Neural progenitor cell (in vitro differentiated cells): ENCODE data around the gene CCDC8. TPM values are rescaled to one million over a fixed set of nuclear protein-coding genes. Genes with fewer than 3 reads are reported as not detected.
A peak's percentile ranks its signal among the peaks of the same experiment; 100 is the strongest.

ENCODE experiments used
- DNase-seq: peaks from one replicate; pipeline ENCODE4 v3.0.0-alpha.2; 2016; ENCODE audit warnings: low spot score
- H2AFZ ChIP-seq: fragments of 200-600 bp; sonication (generic); replicated peaks from 2 replicates; pipeline ENCODE4 v1.6.1; 2016; ENCODE audit warnings: antibody characterized with exemption
- H3F3A ChIP-seq: fragments of 200-600 bp; sonication (generic); 2 replicates; pipeline ENCODE4 v1.6.1; 2016; ENCODE audit warnings: antibody characterized with exemption, low read depth
- H3K27ac ChIP-seq: fragments of 200-600 bp; sonication (generic); 2 replicates; pipeline ENCODE4 v1.5.1; 2016; ENCODE audit warnings: mild to moderate bottlenecking
- H3K27me3 ChIP-seq: fragments of 200-600 bp; sonication (generic); 2 replicates; pipeline ENCODE4 v1.6.1; 2016; ENCODE audit warnings: mild to moderate bottlenecking, moderate library complexity
- H3K36me3 ChIP-seq: fragments of 200-600 bp; sonication (generic); 2 replicates; pipeline ENCODE4 v1.5.1; 2016
- H3K4me1 ChIP-seq: fragments of 200-600 bp; sonication (generic); 2 replicates; pipeline ENCODE4 v1.6.1; 2016; ENCODE audit warnings: mixed run types
- H3K4me2 ChIP-seq: fragments of 200-600 bp; sonication (generic); 2 replicates; pipeline ENCODE4 v1.6.1; 2016
- H3K4me3 ChIP-seq: fragments of 200-600 bp; sonication (generic); 2 replicates; pipeline ENCODE4 v1.5.1; 2016
- H3K79me2 ChIP-seq: fragments of 200-600 bp; sonication (generic); 2 replicates; pipeline ENCODE4 v1.6.1; 2016; ENCODE audit warnings: low read depth
- H3K9ac ChIP-seq: fragments of 200-600 bp; sonication (generic); 2 replicates; pipeline ENCODE4 v1.6.1; 2016
- H3K9me3 ChIP-seq: fragments of 200-600 bp; sonication (generic); 2 replicates; pipeline ENCODE4 v1.5.1; 2016; ENCODE audit warnings: low read depth
- H4K20me1 ChIP-seq: fragments of 200-600 bp; sonication (generic); 2 replicates; pipeline ENCODE4 v1.6.1; 2016; ENCODE audit warnings: low read depth
- H3K27ac Mint-ChIP-seq: 3 replicates; pipeline ENCODE4 v1.8.0; 2021; ENCODE audit warnings: mixed read lengths
- H3K27me3 Mint-ChIP-seq: 2 replicates; pipeline ENCODE4 v1.8.0; 2022; ENCODE audit warnings: low read depth, mild to moderate bottlenecking, inconsistent platforms, moderate library complexity, mixed read lengths; ENCODE audit not compliant: insufficient read depth
- H3K36me3 Mint-ChIP-seq: 3 replicates; pipeline ENCODE4 v1.8.0; 2021; ENCODE audit warnings: mixed read lengths
- H3K4me1 Mint-ChIP-seq: 3 replicates; pipeline ENCODE4 v1.8.0; 2021; ENCODE audit warnings: mixed read lengths
- H3K4me3 Mint-ChIP-seq: 3 replicates; pipeline ENCODE4 v1.8.0; 2021; ENCODE audit warnings: mild to moderate bottlenecking, moderate library complexity, mixed read lengths
- H3K9me3 Mint-ChIP-seq: 3 replicates; pipeline ENCODE4 v1.8.0; 2020; ENCODE audit warnings: mixed read lengths
- EZH2 ChIP-seq: fragments of 200-600 bp; sonication (generic); IDR thresholded peaks from 2 replicates; pipeline ENCODE4 v1.6.1; 2017; ENCODE audit warnings: antibody characterized with exemption, mild to moderate bottlenecking, moderate library complexity
- EZH2phosphoT487 ChIP-seq: fragments of 200-600 bp; sonication (generic); IDR thresholded peaks from 2 replicates; pipeline ENCODE4 v1.6.1; 2017; ENCODE audit warnings: antibody characterized with exemption
- total RNA-seq: library from RNA; depleted of rRNA; stranded (reverse); fragments of >200 nt; gene quantifications from 2 replicates; pipeline ENCODE4 v1.2.3, GENCODE V29; 2015; ENCODE audit warnings: low replicate concordance
- TF ChIP-seq, protein P1 (sequence below): fragments of 200-600 bp; sonication (generic); IDR thresholded peaks from 2 replicates; pipeline ENCODE4 v1.5.1; 2017; ENCODE audit warnings: antibody characterized with exemption, mild to moderate bottlenecking

CCDC8 gene
- total RNA-seq, 1 donor from 2014 or later: 2.8 TPM

DNA sequence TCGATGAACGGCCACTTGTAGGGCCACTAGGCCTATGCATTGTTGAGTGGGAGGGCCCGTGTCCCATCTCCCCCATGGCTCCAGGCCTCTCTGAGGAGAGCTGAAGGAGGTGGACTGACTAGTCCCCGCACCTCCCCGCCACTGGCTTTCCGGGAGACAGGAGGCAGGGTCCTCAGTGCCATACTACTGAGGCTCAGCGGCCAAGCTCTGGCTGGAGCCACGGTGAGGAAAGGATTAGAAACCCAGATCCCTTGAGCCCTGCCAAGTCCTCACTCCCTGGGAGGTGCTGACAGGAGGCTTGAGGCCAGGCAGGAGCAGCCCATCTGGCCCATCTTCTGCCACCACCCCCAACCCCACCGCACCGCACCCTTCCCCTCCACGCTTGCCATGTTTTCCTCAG is 29.0 kb downstream of the CCDC8 start:
- no peaks in the 10 kb centered on the region for H3K27me3 ChIP-seq
- H3K27ac ChIP-seq: no peak overlapping the region
- peaks cover 23% of the 10 kb centered on the region for H3K79me2 ChIP-seq
- peaks cover 7% of the 10 kb centered on the region for H3K9me3 Mint-ChIP-seq
- peaks cover 11% of the 10 kb centered on the region for H3K36me3 ChIP-seq
- H3K4me3 Mint-ChIP-seq: no peak overlapping the region
- H3K9ac ChIP-seq: no peak overlapping the region
- DNase-seq: no peak
- no peaks in the 10 kb centered on the region for H3F3A ChIP-seq
- H3K9me3 ChIP-seq: peaks cover 4% of the 10 kb centered on the region
- peaks cover 55% of the 10 kb centered on the region for H3K36me3 Mint-ChIP-seq
- H3K4me2 ChIP-seq: no peak overlapping the region
- no peaks in the 10 kb centered on the region for H3K4me1 Mint-ChIP-seq
- H4K20me1 ChIP-seq: no peaks in the 10 kb centered on the region
- H3K27me3 Mint-ChIP-seq: peaks cover 4% of the 10 kb centered on the region
- no peak for TF ChIP-seq EZH2phosphoT487
- no peak for TF ChIP-seq EZH2
- TF ChIP-seq, protein P1, sequence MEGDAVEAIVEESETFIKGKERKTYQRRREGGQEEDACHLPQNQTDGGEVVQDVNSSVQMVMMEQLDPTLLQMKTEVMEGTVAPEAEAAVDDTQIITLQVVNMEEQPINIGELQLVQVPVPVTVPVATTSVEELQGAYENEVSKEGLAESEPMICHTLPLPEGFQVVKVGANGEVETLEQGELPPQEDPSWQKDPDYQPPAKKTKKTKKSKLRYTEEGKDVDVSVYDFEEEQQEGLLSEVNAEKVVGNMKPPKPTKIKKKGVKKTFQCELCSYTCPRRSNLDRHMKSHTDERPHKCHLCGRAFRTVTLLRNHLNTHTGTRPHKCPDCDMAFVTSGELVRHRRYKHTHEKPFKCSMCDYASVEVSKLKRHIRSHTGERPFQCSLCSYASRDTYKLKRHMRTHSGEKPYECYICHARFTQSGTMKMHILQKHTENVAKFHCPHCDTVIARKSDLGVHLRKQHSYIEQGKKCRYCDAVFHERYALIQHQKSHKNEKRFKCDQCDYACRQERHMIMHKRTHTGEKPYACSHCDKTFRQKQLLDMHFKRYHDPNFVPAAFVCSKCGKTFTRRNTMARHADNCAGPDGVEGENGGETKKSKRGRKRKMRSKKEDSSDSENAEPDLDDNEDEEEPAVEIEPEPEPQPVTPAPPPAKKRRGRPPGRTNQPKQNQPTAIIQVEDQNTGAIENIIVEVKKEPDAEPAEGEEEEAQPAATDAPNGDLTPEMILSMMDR: no peak
- H3K4me3 ChIP-seq: no peak overlapping the region
- H2AFZ ChIP-seq: no peak overlapping the region
- H3K27ac Mint-ChIP-seq: peak overlapping the region; percentile 89
- no peaks in the 10 kb centered on the region for H3K4me1 ChIP-seq

DNA sequence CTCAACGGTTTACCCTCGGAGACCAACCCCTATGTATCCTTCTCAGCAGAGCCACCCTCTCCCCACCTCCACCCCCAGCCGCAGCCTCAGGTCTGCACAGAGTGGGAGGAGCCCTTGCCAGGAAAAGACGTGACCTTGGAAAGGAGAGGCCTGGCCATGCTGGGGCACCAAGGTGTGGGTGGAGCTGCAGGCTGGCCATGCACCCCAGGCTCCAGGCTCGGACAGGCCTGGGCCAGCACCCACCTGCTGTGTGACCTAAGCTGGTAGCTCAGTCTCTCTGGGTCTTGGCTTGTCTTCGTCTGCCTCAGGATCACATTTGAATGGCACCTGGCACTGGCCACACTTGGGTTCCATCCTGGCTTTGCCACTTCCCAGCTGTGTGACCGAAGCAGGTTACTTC is 29.5 kb downstream of the CCDC8 start:
- Histone ChIP-seq H3K36me3 (peaks cover 14% of the 10 kb centered on the region), H3K4me1 (no peaks in the 10 kb centered on the region), H3K79me2 (peaks cover 26% of the 10 kb centered on the region), H2AFZ (no peak overlapping the region), H3K27ac (no peak overlapping the region), H3F3A (no peaks in the 10 kb centered on the region), H3K4me3 (no peak overlapping the region), H3K27me3 (no peaks in the 10 kb centered on the region), H4K20me1 (no peaks in the 10 kb centered on the region), H3K4me2 (no peak overlapping the region), H3K9me3 (peaks cover 4% of the 10 kb centered on the region), H3K9ac (no peak overlapping the region)
- Mint-ChIP-seq H3K4me1 (no peaks in the 10 kb centered on the region), H3K27ac (no peak overlapping the region), H3K36me3 (peaks cover 53% of the 10 kb centered on the region), H3K9me3 (peaks cover 5% of the 10 kb centered on the region), H3K27me3 (peaks cover 4% of the 10 kb centered on the region), H3K4me3 (no peak overlapping the region)
- TF ChIP-seq, protein P1: no peak
- no peak for TF ChIP-seq EZH2phosphoT487
- no peak for TF ChIP-seq EZH2
- no peak for DNase-seq

DNA sequence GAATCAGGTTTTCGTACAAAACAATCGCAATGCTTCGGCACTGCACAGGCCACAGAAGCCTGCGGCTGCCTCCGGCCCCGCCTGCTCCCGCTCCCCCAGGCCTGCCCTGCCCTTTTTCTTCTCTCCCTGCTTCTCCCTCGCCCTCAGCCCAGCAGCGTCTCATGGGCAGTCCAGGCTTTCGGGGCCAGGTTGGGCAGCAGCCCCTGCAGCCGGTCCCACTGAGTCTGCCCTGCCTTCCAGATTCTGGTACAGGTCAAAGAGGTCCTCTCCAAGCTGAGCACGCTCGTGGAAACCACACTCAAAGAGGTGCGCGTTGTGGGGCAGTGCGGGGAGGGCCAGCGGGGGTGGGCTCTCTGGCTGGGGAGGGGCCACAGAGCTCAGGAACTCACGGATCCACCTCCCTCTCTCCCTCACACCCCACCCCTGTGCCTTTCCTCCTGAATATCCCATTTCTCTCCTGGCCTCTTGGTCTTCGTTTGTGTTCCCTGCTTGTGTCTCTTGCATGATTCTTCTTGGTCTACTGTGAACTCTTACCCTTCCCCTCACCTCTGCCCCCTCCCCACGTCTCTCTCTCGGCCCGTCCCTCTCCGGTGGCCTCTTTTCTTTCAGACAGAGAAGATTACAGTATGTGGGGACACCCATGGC is 30.1 kb downstream of the CCDC8 start:
- no peak overlapping the region for H3K27ac Mint-ChIP-seq
- no peaks in the 10 kb centered on the region for H4K20me1 ChIP-seq
- DNase-seq: no peak

DNA sequence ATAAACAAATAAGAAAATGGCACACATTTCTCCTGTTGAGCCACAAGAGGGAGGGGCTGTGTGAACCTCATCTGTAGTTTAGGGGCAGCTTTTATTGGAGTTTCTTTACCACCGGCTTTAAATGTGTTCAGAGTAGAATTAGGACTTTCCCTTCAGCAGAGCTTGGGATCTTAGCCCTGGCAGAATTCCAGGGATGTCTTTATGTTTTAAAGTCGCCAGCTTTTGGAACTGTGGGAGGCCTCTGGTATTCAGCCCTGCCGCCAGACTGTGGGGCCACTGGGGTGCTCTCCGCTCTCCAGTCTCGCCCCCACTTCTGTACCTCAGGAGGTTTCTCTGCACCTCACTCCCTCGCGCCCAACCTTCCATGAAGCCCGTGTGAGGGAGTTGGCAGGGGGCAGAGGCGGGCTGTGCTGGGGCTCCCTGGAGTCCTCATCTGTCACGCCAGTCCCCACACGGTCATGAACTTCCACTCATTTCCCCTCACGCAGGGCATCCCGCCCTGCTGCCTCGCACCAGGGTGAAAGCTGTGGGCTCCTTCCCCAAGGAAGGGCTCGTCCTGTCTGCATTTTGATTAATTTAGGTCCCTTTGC is 31.5 kb downstream of the CCDC8 start:
- Histone ChIP-seq H4K20me1 (no peaks in the 10 kb centered on the region), H3K4me3 (no peak overlapping the region), H3K79me2 (peaks cover 26% of the 10 kb centered on the region), H3K4me2 (no peak overlapping the region), H2AFZ (no peak overlapping the region), H3K4me1 (no peaks in the 10 kb centered on the region), H3K27ac (no peak overlapping the region), H3K9ac (no peak overlapping the region), H3K27me3 (no peaks in the 10 kb centered on the region), H3K36me3 (peaks cover 14% of the 10 kb centered on the region), H3K9me3 (peaks cover 4% of the 10 kb centered on the region), H3F3A (no peaks in the 10 kb centered on the region)
- Mint-ChIP-seq H3K4me3 (no peak overlapping the region), H3K9me3 (peaks cover 2% of the 10 kb centered on the region), H3K36me3 (peaks cover 51% of the 10 kb centered on the region), H3K27me3 (peaks cover 3% of the 10 kb centered on the region), H3K27ac (no peak overlapping the region), H3K4me1 (no peaks in the 10 kb centered on the region)
- TF ChIP-seq EZH2 (no peak), EZH2phosphoT487 (no peak)
- DNase-seq: no peak

More for the DNA sequence above, 30.1 kb downstream of the CCDC8 start:
- Histone ChIP-seq H3K79me2 (peaks cover 26% of the 10 kb centered on the region), H3K27me3 (no peaks in the 10 kb centered on the region), H3K9me3 (peaks cover 4% of the 10 kb centered on the region), H3K4me3 (no peak overlapping the region), H3K27ac (no peak overlapping the region), H2AFZ (no peak overlapping the region), H3K9ac (no peak overlapping the region), H3K36me3 (peaks cover 14% of the 10 kb centered on the region), H3K4me1 (no peaks in the 10 kb centered on the region), H3K4me2 (no peak overlapping the region), H3F3A (no peaks in the 10 kb centered on the region)
- H3K4me1 Mint-ChIP-seq: no peaks in the 10 kb centered on the region
- no peak for TF ChIP-seq EZH2phosphoT487
- peaks cover 4% of the 10 kb centered on the region for H3K27me3 Mint-ChIP-seq
- peaks cover 48% of the 10 kb centered on the region for H3K36me3 Mint-ChIP-seq
- peaks cover 5% of the 10 kb centered on the region for H3K9me3 Mint-ChIP-seq
- H3K4me3 Mint-ChIP-seq: no peak overlapping the region
